ENCODE measurements around the gene IRF2BP1. TPM values are rescaled to one million over a fixed set of nuclear protein-coding genes. Genes with fewer than 3 reads are reported as not detected.

IRF2BP1 gene
- total and polyA plus RNA-seq, 2 of the 13 experiments (the other 11 are each of a cell fraction or from before 2014, with no cell fraction given) = 4.3 to 14.3 TPM

- TF ChIP-seq ZNF746 (CRISPR knock-in tag; IDR thresholded peaks at IDR 0.05) (peak; percentile 74; the same call in 1 of the 2 replicates), LCORL (IDR thresholded peaks at IDR 0.05) (no peak), LCORL (CRISPR knock-in tag; IDR thresholded peaks at IDR 0.05) (0 out of 2 replicates have a peak, but pooled peaks have one; percentile 35), ZNF776 (CRISPR knock-in tag; IDR thresholded peaks at IDR 0.05) (0 out of 2 replicates have a peak, but pooled peaks have one; percentile 21), SOX6 (IDR thresholded peaks at IDR 0.05) (no peak), SOX6 (CRISPR knock-in tag; IDR thresholded peaks at IDR 0.05) (peak; percentile 11; the same call in 1 of the 2 replicates), ZNF275 (CRISPR knock-in tag; IDR thresholded peaks at IDR 0.05; ENCODE audit: borderline replicate concordance) (0 out of 2 replicates have a peak, but pooled peaks have one; percentile 22), NAIF1 (CRISPR knock-in tag; IDR thresholded peaks at IDR 0.05; ENCODE audit: borderline replicate concordance) (0 out of 2 replicates have a peak, but pooled peaks have one; percentile 39), SCMH1 (CRISPR knock-in tag; IDR thresholded peaks at IDR 0.05; ENCODE audit: borderline replicate concordance) (no peak), MAZ (IDR thresholded peaks at IDR 0.05; ENCODE audit: borderline replicate concordance, low read depth, low read length) (no peak; the same call in 1 of the 2 replicates), MAZ (CRISPR knock-in tag; IDR thresholded peaks at IDR 0.05; ENCODE audit: low read depth) (0 out of 2 replicates have a peak, but pooled peaks have one; percentile 12), MTA1 (CRISPR knock-in tag; IDR thresholded peaks at IDR 0.05; ENCODE audit: borderline replicate concordance) (no peak; the same call in 1 of the 2 replicates), GATAD2A (CRISPR knock-in tag; IDR thresholded peaks at IDR 0.05) (no peak), ZNF136 (CRISPR knock-in tag; IDR thresholded peaks at IDR 0.05; ENCODE audit: low read depth) (no peak), PHF5A (CRISPR knock-in tag; IDR thresholded peaks at IDR 0.05; ENCODE audit: low read depth, unreplicated experiment) (no peak), ZNF724P (CRISPR knock-in tag; IDR thresholded peaks at IDR 0.05; ENCODE audit: borderline replicate concordance) (no peak), ARID4A (CRISPR knock-in tag; IDR thresholded peaks at IDR 0.05; ENCODE audit: borderline replicate concordance) (0 out of 2 replicates have a peak, but pooled peaks have one; percentile 65), HBP1 (CRISPR knock-in tag; IDR thresholded peaks at IDR 0.05; ENCODE audit: low read depth) (no peak), ZEB1 (IDR thresholded peaks at IDR 0.05; ENCODE audit: insufficient replicate concordance, low read depth) (no peak), ZFX (CRISPR knock-in tag; IDR thresholded peaks at IDR 0.05; ENCODE audit: low read depth) (peak; percentile 73), ZNF441 (CRISPR knock-in tag; IDR thresholded peaks at IDR 0.05; ENCODE audit: borderline replicate concordance) (0 out of 2 replicates have a peak, but pooled peaks have one; percentile 33), ZNF713 (CRISPR knock-in tag; IDR thresholded peaks at IDR 0.05) (no peak), SP140L (CRISPR knock-in tag; IDR thresholded peaks at IDR 0.05; ENCODE audit: borderline replicate concordance) (no peak), ZNF331 (CRISPR knock-in tag; IDR thresholded peaks at IDR 0.05) (0 out of 2 replicates have a peak, but pooled peaks have one; percentile 7)
These were observed 16.1 kb upstream of the IRF2BP1 start, which contains the start of gene MYPOP (continued) for GRCh38 chr19:45901912-45902650.

Data from HepG2 (cell line).